ENCODE results near the gene SNX21. TPM values are rescaled to one million over a fixed set of nuclear protein-coding genes. Genes with fewer than 3 reads are reported as not detected.

SNX21 gene
- total RNA-seq, 2 experiments from 2014 or later: 0.49 to 0.79 TPM

GRCh38 chr20:45848421-45848820 lies 14.8 kb downstream of the SNX21 start:
- POLR2A ChIA-PET: no interaction called here
- Histone ChIP-seq H3K9me2 (ENCODE audit: insufficient read depth, low read length) (no peaks in the 10 kb centered on the region), H2AFZ (ENCODE audit: low read length) (no peak overlapping the region), H3K36me3 (ENCODE audit: insufficient read depth, low read length) (peaks cover 20% of the 10 kb centered on the region; the same call in 1 of the 2 replicates), H3K79me2 (ENCODE audit: insufficient read depth, low read depth, low read length) (no peaks in the 10 kb centered on the region), H3K4me2 (ENCODE audit: low read length) (no peak overlapping the region), H3K4me3 (ENCODE audit: low read depth, low read length, poor library complexity, severe bottlenecking) (no peak overlapping the region), H3K4me1 (ENCODE audit: insufficient read depth, low read length, poor library complexity, severe bottlenecking) (no peaks in the 10 kb centered on the region), H3K9me3 (ENCODE audit: low read length) (no peaks in the 10 kb centered on the region), H3K27ac (ENCODE audit: low read depth, low read length, poor library complexity, severe bottlenecking) (no peak overlapping the region), H4K20me1 (ENCODE audit: insufficient read depth, low read length) (no peaks in the 10 kb centered on the region)
- TF ChIP-seq CTCF (conservative IDR thresholded peaks at IDR 0.05; ENCODE audit: low read length): no peak
- no peak for TF ChIP-seq EZH2phosphoT487 (IDR thresholded peaks at IDR 0.05; ENCODE audit: borderline replicate concordance, low read depth, low read length)
- intact Hi-C loops (cut with micrococcal nuclease; ENCODE audit: unreplicated experiment): no loop called here
- no peak for DNase-seq (ENCODE audit: low spot score)
- CTCF ChIA-PET (ENCODE audit: unreplicated experiment): no interaction called here
- no TSS peak for BruUV-seq (replicated peaks)

GRCh38 chr20:45848969-45849582 lies 15.5 kb downstream of the SNX21 start:
- POLR2A ChIA-PET: interaction anchor here (0.6 to 0.7 kb wide), 2 partner anchors 53 to 881 kb away, joined by 3 read pairs; no protein-coding TSS in a partner anchor
- Histone ChIP-seq H3K4me3 (ENCODE audit: low read depth, low read length, poor library complexity, severe bottlenecking) (no peak overlapping the region), H3K27ac (ENCODE audit: low read depth, low read length, poor library complexity, severe bottlenecking) (no peak overlapping the region), H2AFZ (ENCODE audit: low read length) (no peak overlapping the region), H3K79me2 (ENCODE audit: insufficient read depth, low read depth, low read length) (no peaks in the 10 kb centered on the region), H4K20me1 (ENCODE audit: insufficient read depth, low read length) (no peaks in the 10 kb centered on the region), H3K4me2 (ENCODE audit: low read length) (no peak overlapping the region), H3K9me3 (ENCODE audit: low read length) (no peaks in the 10 kb centered on the region), H3K4me1 (ENCODE audit: insufficient read depth, low read length, poor library complexity, severe bottlenecking) (no peaks in the 10 kb centered on the region), H3K9me2 (ENCODE audit: insufficient read depth, low read length) (no peaks in the 10 kb centered on the region), H3K36me3 (ENCODE audit: insufficient read depth, low read length) (peaks cover 13% of the 10 kb centered on the region; the same call in 1 of the 2 replicates)
- no peak for TF ChIP-seq EZH2phosphoT487 (IDR thresholded peaks at IDR 0.05; ENCODE audit: borderline replicate concordance, low read depth, low read length)
- no peak for TF ChIP-seq CTCF (conservative IDR thresholded peaks at IDR 0.05; ENCODE audit: low read length)
- CTCF ChIA-PET (ENCODE audit: unreplicated experiment): no interaction called here
- intact Hi-C loops (cut with micrococcal nuclease; ENCODE audit: unreplicated experiment): no loop called here
- BruUV-seq (replicated peaks): no TSS peak
- DNase-seq (ENCODE audit: low spot score): no peak

- POLR2A ChIA-PET: interaction anchor here (0.6 to 0.9 kb wide), 2 partner anchors 47 to 60 kb away, joined by 3 to 5 read pairs; no protein-coding TSS in a partner anchor
- no peak overlapping the region for H3K27ac ChIP-seq (ENCODE audit: low read depth, low read length, poor library complexity, severe bottlenecking)
- peaks cover 6% of the 10 kb centered on the region; the same call in 1 of the 2 replicates for H3K36me3 ChIP-seq (ENCODE audit: insufficient read depth, low read length)
- TF ChIP-seq EZH2phosphoT487 (IDR thresholded peaks at IDR 0.05; ENCODE audit: borderline replicate concordance, low read depth, low read length): no peak
- no peak for TF ChIP-seq CTCF (conservative IDR thresholded peaks at IDR 0.05; ENCODE audit: low read length)
- CTCF ChIA-PET (ENCODE audit: unreplicated experiment): no interaction called here
- intact Hi-C loops (cut with micrococcal nuclease; ENCODE audit: unreplicated experiment): no loop called here
- no peaks in the 10 kb centered on the region for H3K9me2 ChIP-seq (ENCODE audit: insufficient read depth, low read length)
- no peaks in the 10 kb centered on the region for H3K9me3 ChIP-seq (ENCODE audit: low read length)
- no peak overlapping the region for H3K4me2 ChIP-seq (ENCODE audit: low read length)
- no peaks in the 10 kb centered on the region for H3K79me2 ChIP-seq (ENCODE audit: insufficient read depth, low read depth, low read length)
- BruUV-seq (replicated peaks): no TSS peak
- no peak for DNase-seq (ENCODE audit: low spot score)
- H3K4me1 ChIP-seq (ENCODE audit: insufficient read depth, low read length, poor library complexity, severe bottlenecking): no peaks in the 10 kb centered on the region
- H2AFZ ChIP-seq (ENCODE audit: low read length): no peak overlapping the region
- no peaks in the 10 kb centered on the region for H4K20me1 ChIP-seq (ENCODE audit: insufficient read depth, low read length)
- no peak overlapping the region for H3K4me3 ChIP-seq (ENCODE audit: low read depth, low read length, poor library complexity, severe bottlenecking)
These were observed 16.6 kb downstream of the SNX21 start for GRCh38 chr20:45850238-45850637.

Measured in OCI-LY7 (cell line).